Measurements from ENCODE around the gene CARS1.
"Not testable (repeated sequence)": the region's sequence is repeated elsewhere in the genome, so short reads cannot be mapped to it uniquely, and the experiment has no call there.

The CARS1 gene

DNA sequence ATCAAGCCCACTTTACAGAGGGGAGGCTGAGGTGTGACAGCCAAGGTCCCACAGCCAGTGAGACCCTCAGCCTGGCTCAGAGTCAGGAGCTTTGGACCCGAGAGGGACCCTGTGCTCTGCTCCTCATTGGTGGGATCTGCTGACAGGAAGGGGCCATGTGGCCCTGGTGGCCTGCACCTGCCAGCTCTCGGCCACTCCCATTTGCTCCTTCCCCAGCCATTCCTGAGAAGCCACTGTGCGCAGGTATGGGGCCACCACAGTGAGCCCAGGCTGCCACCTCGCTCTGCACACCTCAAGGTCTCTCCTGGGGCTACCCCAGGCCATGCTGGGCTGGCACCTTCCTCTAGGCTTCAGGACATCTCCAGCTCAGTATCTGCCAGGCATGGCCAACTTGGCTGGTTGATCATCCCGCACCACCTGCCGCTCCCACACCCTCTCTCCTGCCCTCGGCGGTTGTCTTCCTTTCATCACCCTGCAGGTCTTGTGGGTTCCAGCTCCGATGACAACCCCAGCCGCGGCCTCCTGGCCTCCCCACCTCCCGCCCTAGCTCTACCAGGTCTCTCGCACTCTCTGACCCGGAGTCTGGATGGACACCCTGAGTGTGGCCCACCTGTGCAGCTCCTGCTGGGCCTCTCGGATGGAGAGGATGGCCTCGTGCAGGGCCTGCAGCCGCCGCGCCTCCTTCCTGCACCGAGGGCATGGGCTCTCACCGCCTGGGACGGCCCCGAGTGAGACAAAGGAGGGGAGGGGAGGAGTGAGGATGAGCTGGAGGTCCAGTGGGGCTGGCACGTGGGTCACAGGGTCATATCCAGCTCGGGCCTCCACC is 32.2 kb upstream of the CARS1 start:
- DNase-seq: no peak

DNA sequence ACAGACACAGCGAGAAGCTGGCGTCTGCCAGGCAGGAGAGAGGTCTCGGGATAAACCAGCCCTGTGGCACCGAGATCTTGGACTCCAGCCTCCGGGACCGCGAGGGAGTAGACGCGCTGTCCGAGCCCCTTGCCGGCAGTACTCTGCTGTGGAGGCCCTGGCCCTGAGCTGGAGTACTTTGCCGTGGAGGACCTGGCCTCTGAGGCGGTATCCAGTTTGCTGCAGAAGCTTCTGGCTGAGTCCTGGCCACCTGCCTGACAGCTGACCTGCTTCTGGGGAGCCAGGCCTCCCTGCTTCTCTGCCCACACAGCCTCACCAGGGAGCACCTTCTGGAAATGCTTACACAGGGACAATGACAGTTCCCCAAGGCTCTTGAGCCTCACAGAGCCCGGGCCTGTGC is 31.6 kb upstream of the CARS1 start:
- no peak for DNase-seq

DNA sequence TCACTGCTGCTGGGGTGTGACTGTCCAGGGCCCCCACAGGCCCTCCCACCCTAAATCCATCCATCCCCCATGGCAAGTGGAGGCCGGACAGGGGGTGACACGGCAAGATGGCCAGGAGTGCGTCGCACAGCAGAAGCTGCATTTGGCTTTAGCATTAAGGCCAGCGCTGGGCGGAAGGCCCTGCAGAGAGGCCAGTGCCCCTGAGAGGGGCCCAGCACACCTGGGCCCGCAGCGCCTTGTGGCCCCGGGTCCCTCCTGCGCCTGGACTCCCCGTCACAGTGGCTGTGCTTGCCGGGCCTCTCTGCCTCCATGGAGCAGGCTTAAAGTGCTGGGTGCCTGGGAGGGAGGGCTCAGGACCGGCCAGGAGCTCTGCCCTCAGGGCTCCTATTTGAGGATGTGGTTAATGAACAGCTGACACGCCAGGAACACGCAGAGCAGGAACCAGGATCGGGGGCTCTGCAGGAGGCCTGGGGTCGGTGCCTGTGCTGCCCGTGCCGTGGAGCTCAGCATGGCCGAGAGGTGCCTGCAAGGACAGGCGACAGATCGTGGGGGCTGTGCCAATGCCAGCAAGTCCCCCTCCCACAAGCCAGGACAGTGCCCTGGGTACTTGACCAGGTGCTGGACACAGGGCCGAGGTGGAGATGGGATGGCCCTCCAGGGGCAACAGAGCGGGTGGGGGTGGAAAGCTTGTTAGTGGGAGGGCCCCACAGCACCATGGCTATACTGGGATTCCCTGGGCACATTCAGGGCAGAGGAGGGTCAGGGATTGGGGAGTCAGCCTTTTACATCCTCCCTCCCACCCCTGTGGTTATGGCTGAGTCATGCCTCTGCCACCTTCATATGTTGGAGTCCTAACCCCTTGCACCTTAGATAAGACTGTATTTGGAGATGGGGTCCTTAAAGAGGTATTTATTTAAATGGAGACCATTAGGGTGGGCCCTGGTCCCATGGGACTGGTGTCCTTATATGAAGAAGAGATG is 30.9 kb upstream of the CARS1 start:
- DNase-seq: no peak

GRCh38 chr11:3087373-3087772 is 30.1 kb upstream of the CARS1 start:
- no peak for DNase-seq

DNA sequence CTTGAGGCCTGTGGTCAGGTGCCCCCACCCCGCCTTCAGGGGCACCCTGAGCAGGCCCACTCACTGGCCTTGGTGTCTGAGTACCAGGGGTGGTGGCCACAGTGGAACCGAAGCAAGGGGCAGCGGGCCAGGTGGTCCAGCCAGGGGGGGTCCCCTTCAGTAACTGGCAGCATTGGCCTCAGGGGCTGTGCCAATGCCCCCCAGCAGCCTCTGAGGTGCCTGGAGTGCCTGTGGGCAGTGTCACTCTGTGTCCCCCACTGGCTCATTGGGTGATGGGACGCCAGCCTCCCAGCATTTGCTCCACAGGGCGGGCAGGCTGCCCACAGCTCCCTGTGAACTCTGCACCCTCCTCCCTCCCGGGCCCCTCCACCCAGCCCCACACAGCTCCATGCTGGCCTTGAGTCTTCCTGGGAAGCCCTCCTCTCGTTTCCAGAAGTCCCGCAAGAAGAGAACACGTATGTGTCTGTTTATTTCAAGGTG is 29.5 kb upstream of the CARS1 start:
- DNase-seq: no peak

- DNase-seq: no peak
Observed at GRCh38 chr11:3086114-3086513, 28.9 kb upstream of the CARS1 start.

- DNase-seq: no peak
Observed at GRCh38 chr11:3085052-3085451, 27.8 kb upstream of the CARS1 start.

DNA sequence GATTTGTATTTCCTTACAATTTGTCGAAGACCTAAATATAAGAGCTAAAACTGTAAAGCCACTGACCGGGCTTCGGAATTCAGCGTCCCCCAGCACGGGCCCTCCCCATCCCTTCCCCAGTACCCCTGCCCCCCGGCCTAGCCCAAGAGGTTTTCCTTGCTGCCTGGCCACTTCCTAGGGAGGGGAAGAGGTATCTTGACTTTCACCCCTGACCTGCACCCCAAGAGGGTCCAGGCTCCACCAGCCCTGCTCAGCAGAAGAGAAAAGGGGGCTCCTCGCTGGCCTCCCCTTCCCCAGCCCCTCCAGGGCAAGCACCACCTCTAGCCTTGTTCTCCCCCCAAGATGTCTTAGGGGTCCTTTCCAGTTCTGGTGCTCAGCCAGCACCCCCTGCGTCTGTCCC is 26.1 kb upstream of the CARS1 start:
- no peak for DNase-seq

GRCh38 chr11:3081386-3081751 is 24.1 kb upstream of the CARS1 start:
- DNase-seq: no peak

DNA sequence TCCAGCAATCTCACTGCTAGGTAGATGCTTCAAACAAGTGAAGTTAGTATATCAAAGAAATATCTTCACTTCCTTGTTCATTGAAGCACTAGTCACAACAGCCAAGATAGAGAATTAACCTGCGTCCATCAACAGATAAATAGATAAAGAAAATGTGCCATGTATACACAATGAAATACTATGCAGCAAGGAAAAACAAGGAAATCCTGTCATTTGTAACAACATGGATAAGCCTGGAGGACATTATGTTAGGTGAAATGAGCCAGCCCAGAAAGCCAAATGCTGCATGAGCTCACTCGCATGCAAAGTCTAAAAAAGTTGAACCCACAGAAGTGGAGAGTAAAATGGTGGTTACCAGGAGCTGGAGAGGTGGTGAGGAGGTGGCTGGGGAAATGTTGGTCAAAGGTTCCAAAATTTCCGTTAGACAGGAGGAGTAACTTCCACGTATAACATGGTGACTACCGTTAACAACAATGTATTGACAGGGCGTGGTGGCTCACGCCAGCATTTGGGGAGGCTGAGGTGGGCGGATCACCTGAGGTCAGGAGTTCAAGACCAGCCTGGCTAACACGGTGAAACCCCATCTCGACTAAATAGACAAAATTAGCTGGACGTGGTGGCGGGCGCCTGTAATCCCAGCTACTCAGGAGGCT is 23.6 kb upstream of the CARS1 start:
- no peak for DNase-seq

DNA sequence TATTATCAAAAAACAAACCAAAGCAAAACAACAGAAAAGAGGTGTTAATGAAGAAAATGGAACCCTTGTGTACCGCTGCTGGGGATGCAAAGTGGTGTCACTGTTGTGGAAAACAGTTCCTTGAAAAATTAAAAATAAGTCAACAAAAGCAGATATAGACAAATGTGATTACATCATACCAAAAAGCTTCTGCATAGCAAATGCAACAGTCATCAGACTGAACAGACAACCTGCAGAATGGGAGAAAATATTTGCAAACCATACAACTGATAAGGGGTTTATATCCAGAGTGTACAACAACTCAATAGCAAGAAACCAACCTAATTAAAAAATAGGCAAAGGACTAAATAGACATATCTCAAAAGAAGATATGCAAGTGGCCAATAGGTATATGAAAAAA is 22.9 kb upstream of the CARS1 start:
- DNase-seq: no peak

- DNase-seq: no peak
Observed at GRCh38 chr11:3077846-3078440, 20.7 kb upstream of the CARS1 start.

DNA sequence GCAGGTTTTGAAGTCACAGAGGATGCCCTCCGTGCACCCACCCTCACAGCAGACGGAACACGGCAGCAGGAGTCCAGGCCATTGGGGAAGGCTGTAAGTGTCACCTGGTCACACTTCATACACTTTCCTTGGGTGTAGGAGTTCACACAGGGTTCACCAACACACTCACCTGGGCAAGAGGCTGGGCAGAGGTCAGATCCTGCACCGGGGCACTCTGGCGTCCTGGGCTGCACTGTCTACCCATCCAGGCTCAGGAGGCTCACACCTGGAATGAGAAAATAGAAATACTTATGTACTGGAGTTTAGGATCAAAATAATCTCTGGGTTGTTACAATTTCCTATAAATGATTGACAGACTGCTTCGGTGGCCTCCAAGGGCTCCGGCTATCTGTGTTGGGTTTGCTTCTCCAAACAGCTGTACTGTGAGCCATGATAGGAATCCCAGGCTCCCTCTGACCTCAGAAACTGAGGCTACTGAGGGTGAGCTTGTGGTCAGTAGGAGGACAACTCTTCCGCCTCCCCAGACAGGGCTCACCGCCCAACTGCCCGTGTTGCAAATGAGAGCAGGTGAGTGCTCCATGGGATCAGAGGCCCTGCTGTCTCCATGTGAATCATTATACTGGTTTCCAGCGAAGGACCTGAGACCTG is 20.1 kb upstream of the CARS1 start:
- DNase-seq: no peak

DNA sequence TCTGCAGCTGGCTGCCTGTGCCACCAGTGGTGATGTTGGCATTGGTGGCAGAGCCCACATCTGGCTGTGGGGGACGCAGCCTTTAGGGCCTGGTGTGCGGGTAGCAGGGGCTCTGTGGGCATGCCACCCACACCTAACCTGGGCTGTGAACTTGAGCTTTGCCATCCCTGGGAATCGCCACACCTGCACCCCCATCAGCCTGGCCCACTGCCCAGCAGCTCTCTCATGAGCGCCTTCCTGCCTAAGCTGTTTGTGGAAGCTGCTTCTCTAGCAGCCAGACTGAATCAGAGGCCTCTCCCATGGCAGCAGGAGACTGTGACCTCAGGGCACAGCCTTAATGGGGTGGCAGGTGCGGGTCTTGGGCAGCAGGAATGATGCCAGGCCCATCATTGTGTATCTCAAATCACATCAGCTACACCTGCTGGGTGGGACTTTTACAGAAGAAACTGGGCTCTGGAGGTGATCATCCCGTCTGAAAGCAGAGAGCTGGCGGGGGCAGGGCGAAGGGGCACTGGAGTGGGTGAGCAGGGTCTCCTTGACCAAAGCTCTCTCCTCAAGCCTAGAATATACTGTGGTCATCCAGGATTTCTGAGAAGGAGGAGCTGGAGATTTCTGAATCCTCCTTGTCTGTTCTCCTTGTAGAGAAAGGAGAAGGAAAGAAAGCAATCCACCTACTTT is 17.8 kb upstream of the CARS1 start:
- DNase-seq: peak; percentile 24

DNA sequence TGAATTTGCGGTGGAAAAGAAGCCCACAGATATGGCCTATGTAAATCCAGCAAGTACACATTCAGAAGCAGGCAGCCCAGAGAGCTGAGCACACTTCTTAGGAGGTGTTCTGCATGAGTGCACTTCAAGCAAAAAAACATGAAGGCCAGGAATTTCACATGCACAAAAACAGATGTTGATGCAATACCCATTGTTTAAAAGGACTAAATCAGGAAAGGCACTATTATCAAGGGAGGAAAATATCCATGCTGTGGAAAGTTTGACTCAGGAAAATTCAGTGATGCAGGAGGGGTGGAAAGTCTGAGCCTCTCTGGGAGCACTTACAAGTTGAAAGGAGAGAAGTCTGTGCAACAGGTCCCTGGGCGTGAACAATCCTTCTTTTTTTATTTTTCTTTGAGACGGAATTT is 15.8 kb upstream of the CARS1 start:
- no peak for DNase-seq

- DNase-seq: no peak
Observed at GRCh38 chr11:3069425-3069824, 12.2 kb upstream of the CARS1 start.

DNA sequence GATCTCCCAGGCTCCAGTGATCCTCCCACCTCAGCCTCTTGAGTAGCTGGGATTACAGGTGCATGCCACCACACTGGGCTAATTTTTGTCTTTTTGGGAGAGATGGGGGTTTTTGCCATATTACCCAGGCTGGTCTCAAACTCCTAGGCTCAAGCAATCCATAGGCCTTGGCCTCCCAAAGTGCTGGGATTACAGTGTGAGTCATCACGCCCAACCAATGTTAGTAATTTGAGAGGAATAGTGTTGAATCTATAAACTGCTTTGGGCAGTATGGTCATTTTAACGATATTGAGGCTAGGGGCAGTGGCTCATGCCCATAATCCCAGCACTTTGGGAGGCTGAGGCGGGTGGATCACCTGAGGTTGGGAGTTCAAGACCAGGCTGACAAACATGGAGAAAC is 9.1 kb upstream of the CARS1 start:
- not testable (repeated sequence) for DNase-seq

DNA sequence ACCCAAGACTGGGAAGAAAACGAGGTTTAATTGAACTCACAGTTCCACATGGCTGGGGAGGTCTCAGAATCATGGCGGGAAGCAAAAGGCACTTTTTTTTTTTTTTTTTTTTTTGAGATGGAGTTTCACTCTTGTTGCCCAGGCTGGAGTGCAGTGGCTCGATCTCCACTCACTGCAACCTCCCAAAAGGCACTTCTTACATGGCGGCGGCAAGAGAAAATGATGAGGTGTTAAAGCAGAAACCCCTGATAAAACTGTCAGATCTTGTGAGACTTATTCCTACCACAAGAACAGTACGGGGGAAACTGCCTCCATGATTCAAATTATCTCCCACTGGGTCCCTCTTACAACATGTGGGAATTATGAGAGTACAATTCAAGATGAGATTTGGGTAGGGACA is 7.5 kb upstream of the CARS1 start:
- not testable (repeated sequence) for DNase-seq

- DNase-seq: not testable (repeated sequence)
Observed at GRCh38 chr11:3063876-3064275, 6.7 kb upstream of the CARS1 start.

DNA sequence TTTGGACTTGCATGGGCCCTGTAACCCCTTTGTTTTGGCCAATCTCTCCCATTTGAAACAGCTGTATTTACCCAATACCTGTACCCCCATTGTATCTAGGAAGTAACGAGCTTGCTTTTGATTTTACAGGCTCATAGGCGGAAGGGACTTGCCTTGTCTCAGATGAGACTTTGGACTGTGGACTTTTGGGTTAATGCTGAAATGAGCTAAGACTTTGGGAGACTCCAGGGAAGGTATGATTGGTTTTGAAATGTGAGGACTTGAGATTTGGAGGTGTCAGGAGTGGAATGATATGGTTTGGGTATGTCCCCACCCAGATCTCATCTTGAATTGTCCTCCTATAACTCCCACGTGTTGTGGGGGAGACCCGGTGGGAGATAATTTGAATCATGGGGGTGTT is 6.2 kb upstream of the CARS1 start:
- not testable (repeated sequence) for DNase-seq

DNA sequence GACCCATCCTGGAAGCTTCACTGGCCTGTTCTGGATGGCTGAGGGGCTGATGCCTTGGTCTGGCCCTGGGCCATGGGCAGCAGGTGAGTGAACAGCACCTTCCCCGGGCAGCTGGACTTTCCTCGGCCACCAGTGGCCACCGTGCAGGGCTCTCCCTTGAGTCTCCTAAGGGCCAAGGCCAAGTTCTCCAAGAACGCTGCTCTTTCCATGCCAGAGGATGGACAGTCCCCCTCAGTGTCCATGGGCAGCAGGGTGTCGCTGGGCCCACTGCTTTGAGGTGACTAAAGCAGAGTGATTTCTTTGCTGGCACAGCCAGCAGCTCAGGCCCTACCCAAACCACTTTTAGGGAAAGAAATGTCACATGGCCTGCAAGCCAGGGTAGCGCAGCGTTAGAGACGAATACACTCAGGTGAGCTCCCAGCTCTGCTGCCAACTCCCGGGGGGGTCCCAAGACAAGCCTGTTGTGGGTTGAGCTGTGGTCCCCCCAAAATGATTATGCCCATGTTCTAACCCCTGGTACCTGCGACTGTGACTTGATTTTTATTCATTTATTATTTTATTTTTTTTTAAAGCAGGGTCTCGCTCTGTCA is 3.3 kb upstream of the CARS1 start:
- DNase-seq: no peak
